ENCODE data around the gene APOH.

GRCh38 chr17:66178642-66179041, 50.6 kb downstream of the APOH start:
- TF ChIP-seq, protein P1, sequence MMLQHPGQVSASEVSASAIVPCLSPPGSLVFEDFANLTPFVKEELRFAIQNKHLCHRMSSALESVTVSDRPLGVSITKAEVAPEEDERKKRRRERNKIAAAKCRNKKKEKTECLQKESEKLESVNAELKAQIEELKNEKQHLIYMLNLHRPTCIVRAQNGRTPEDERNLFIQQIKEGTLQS (IDR thresholded peaks at IDR 0.05): no peak
- TF ChIP-seq, protein P1 (CRISPR knock-in tag; conservative IDR thresholded peaks at IDR 0.05): no peak
- TF ChIP-seq NR0B1 (IDR thresholded peaks at IDR 0.05; ENCODE audit: partially characterized antibody) (no peak), CHAMP1 (IDR thresholded peaks at IDR 0.05) (no peak), SMAD3 (CRISPR knock-in tag; conservative IDR thresholded peaks at IDR 0.05) (no peak)

Measured in K562 (cell line).